Neural crest cell (in vitro differentiated cells): ENCODE measurements around the gene CYB561D2. TPM values are rescaled to one million over a fixed set of nuclear protein-coding genes. Genes with fewer than 3 reads are reported as not detected.

Experiments
- DNase-seq: peaks from one replicate; pipeline ENCODE4 v3.0.0; 2021; ENCODE audit warnings: low read depth, mixed read lengths, low spot score
- H3K27ac Mint-ChIP-seq: one replicate; pipeline ENCODE4 v1.8.0; 2021; ENCODE audit warnings: mild to moderate bottlenecking, mixed read lengths; ENCODE audit not compliant: unreplicated experiment
- H3K27me3 Mint-ChIP-seq: 2 replicates; pipeline ENCODE4 v1.8.0; 2021; ENCODE audit warnings: low read depth, mild to moderate bottlenecking, mixed read lengths
- H3K36me3 Mint-ChIP-seq: 2 replicates; pipeline ENCODE4 v1.8.0; 2021; ENCODE audit warnings: low read depth, mild to moderate bottlenecking, mixed read lengths
- H3K4me1 Mint-ChIP-seq: 2 replicates; pipeline ENCODE4 v1.8.0; 2021; ENCODE audit warnings: mixed read lengths
- H3K4me3 Mint-ChIP-seq: one replicate; pipeline ENCODE4 v1.8.0; 2021; ENCODE audit warnings: mild to moderate bottlenecking, mixed read lengths
- H3K9me3 Mint-ChIP-seq: 2 replicates; pipeline ENCODE4 v1.8.0; 2021; ENCODE audit warnings: mixed read lengths
- total RNA-seq: library from RNA; stranded (reverse); gene quantifications from 2 replicates; pipeline ENCODE4 v1.2.1, GENCODE V29; 2021
- TF ChIP-seq, protein P1 (sequence below): fragments of 200-600 bp; sonication (generic); conservative IDR thresholded peaks from 2 replicates; pipeline ENCODE4 v1.5.0; 2021; ENCODE audit warnings: antibody characterized with exemption, mild to moderate bottlenecking

The CYB561D2 gene
- total RNA-seq, 1 donor from 2014 or later: 11.7 TPM

DNA sequence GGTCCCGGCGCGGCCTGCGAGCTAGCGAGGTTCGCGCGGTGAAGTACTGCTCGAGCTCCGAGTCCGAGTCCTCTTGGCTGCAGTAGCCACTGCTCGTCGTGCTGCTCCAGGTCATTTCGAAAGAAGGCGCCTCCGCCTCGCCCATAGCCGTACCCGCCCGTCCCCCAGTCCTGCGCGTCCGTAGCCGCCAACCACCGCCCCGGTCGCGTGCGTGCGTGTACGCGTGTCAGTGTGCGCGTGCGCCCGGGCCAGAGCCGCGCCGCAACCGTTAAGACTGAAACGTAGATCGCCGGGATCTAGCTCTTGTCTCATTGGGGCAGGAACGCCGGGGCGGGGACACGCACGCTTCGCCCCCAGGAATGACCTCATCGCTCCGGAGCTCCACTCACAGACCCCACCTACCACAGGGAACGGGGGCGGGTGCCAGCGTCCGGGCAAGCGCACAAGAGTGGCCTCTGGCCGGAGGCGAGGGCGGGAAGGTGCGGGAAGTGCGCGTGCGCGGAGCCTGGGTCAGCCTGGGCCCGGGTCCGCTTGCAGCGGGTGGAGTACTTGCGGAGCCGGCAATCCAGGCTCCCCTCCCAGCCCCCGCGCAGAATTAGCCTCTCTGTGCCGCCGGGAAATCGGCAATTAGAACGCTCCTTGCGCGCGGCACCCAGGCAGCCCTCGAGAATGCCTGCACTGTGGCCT, 13.3 kb upstream of the CYB561D2 start:
- Mint-ChIP-seq H3K4me1 (peaks cover 40% of the 10 kb centered on the region), H3K9me3 (no peaks in the 10 kb centered on the region), H3K27me3 (peaks cover 38% of the 10 kb centered on the region), H3K27ac (peak overlapping the region; percentile 99), H3K36me3 (no peaks in the 10 kb centered on the region), H3K4me3 (peak overlapping the region; percentile 96)
- peak; percentile 97 for DNase-seq
- TF ChIP-seq, protein P1, sequence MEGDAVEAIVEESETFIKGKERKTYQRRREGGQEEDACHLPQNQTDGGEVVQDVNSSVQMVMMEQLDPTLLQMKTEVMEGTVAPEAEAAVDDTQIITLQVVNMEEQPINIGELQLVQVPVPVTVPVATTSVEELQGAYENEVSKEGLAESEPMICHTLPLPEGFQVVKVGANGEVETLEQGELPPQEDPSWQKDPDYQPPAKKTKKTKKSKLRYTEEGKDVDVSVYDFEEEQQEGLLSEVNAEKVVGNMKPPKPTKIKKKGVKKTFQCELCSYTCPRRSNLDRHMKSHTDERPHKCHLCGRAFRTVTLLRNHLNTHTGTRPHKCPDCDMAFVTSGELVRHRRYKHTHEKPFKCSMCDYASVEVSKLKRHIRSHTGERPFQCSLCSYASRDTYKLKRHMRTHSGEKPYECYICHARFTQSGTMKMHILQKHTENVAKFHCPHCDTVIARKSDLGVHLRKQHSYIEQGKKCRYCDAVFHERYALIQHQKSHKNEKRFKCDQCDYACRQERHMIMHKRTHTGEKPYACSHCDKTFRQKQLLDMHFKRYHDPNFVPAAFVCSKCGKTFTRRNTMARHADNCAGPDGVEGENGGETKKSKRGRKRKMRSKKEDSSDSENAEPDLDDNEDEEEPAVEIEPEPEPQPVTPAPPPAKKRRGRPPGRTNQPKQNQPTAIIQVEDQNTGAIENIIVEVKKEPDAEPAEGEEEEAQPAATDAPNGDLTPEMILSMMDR: no peak

DNA sequence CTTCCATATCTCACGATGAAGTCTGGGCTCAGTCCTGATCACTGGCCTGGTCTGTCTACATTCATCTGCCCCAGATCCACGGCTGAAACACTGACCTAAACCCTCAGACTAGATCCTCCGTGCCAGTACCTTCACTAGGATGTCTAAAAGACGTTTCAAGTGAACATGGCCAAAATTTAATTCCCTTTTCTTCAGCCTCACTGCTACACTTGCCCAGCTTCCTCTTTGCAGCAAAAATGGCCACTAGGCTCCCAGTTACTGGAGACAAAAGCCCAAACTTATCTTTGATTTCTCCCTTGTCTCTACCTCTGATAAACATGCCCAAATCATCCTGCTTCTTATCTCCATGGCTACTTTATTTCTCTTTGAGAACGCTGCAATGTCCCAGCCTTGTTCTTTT, 11.7 kb upstream of the CYB561D2 start:
- Mint-ChIP-seq H3K4me1 (peaks cover 35% of the 10 kb centered on the region), H3K27me3 (peaks cover 43% of the 10 kb centered on the region), H3K27ac (no peak overlapping the region), H3K4me3 (peak overlapping the region; percentile 96), H3K9me3 (no peaks in the 10 kb centered on the region), H3K36me3 (no peaks in the 10 kb centered on the region)
- TF ChIP-seq, protein P1: no peak
- no peak for DNase-seq

DNA sequence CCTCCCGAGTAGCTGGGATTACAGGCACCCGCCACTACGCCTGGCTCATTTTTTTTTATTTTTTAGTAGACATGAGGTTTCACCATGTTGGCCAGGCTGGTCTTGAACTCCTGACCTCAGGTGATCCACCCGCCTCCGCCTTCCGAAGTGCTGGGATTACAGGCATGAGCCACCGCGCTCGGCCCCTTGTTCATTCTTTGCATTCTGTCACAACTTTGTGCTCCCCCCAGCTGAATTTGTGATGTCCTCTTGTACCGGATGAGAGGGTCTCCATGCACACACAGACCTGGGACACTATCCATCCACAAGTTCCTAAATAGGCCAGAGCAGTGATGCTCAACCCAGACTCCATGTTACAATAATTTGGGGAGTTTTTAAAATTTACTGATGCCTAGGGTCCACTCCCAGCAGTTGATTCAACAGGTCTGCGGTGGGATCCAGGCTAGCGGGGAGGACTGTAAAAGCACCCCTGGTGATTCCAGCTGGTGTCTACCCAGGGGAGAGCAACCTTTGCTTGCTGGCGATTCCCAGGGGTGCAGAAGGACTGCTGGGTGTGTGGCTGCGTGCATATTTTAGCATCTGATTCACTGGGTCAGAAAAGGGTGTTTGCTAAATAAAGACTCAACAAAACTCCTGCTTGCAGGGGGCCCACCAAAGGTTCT, 11.0 kb upstream of the CYB561D2 start:
- Mint-ChIP-seq H3K4me3 (peak overlapping the region; percentile 96), H3K27ac (peak overlapping the region; percentile 5), H3K36me3 (no peaks in the 10 kb centered on the region), H3K4me1 (peaks cover 30% of the 10 kb centered on the region), H3K9me3 (no peaks in the 10 kb centered on the region), H3K27me3 (peaks cover 44% of the 10 kb centered on the region)
- TF ChIP-seq, protein P1: no peak
- DNase-seq: no peak

DNA sequence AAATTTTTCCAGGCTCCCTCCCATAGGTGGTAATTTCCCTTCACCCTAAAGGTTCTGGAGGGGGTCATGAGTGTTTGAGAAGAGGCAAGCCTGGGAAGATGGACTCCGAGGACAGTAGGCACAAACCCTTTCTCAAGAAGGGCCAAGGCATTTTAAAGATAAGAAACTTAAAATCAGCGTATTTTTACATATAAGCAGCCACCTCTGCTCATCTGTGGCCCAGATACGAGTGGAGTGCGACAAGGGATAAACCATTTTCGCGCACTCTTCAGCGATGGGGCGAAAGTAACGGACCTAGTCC, 10.6 kb upstream of the CYB561D2 start:
- DNase-seq: no peak
- H3K36me3 Mint-ChIP-seq: no peaks in the 10 kb centered on the region
- TF ChIP-seq, protein P1: no peak
- H3K27me3 Mint-ChIP-seq: peaks cover 47% of the 10 kb centered on the region
- H3K4me3 Mint-ChIP-seq: peak overlapping the region; percentile 96
- no peak overlapping the region for H3K27ac Mint-ChIP-seq
- H3K4me1 Mint-ChIP-seq: peaks cover 30% of the 10 kb centered on the region
- H3K9me3 Mint-ChIP-seq: no peaks in the 10 kb centered on the region

DNA sequence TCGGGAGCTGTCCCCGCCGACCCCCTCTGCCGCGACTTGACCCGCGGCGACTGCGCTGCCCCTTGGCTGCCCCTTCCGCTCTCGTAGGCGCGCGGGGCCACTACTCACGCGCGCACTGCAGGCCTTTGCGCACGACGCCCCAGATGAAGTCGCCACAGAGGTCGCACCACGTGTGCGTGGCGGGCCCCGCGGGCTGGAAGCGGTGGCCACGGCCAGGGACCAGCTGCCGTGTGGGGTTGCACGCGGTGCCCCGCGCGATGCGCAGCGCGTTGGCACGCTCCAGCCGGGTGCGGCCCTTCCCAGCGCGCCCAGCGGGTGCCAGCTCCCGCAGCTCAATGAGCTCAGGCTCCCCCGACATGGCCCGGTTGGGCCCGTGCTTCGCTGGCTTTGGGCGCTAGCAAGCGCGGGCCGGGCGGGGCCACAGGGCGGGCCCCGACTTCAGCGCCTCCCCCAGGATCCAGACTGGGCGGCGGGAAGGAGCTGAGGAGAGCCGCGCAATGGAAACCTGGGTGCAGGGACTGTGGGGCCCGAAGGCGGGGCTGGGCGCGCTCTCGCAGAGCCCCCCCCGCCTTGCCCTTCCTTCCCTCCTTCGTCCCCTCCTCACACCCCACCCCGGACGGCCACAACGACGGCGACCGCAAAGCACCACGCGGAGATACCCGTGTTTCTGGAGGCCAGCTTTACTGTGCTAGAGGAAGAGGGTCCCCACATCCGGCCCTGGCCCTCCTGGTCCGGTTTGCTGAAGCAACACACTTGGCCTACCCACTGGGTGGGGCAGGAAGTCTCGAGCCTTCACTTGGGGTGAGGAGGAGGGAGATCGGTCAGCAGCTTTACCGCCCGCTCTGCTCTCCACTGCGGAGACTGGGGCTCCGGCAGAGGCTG, 10.0 kb upstream of the CYB561D2 start, which contains the start of gene RASSF1:
Gene RASSF1, minus strand, starts transcription at position 389 of the 882 bp plus-strand sequence. Its CDS starts 31 bp downstream, at position 358.
- no peak within 1 kb of the TSS for H3K27ac Mint-ChIP-seq
- peaks cover 50% of the 10 kb centered on the region for H3K27me3 Mint-ChIP-seq
- peak within 1 kb of the TSS; percentile 96 for H3K4me3 Mint-ChIP-seq
- DNase-seq: no peak
- H3K4me1 Mint-ChIP-seq: peaks cover 31% of the 10 kb centered on the region
- no peaks in the 10 kb centered on the region for H3K9me3 Mint-ChIP-seq
- H3K36me3 Mint-ChIP-seq: no peaks in the 10 kb centered on the region
- TF ChIP-seq, protein P1: no peak
